Fibroblast of villous mesenchyme (primary cell): ENCODE results near the gene MTPN. TPM values are rescaled to one million over a fixed set of nuclear protein-coding genes. Genes with fewer than 3 reads are reported as not detected.

Experiments used
- DNase-seq: peaks from one replicate; pipeline ENCODE4 v3.0.0-alpha.2; 2010; ENCODE audit warnings: low read depth
- H3K4me3 ChIP-seq: 2 replicates; pipeline ENCODE4 v1.5.1; 2011; ENCODE audit warnings: low read depth, mild to moderate bottlenecking, low read length
- total RNA-seq: library from RNA; depleted of rRNA; stranded (reverse); fragments of >200 nt; gene quantifications from 2 replicates; pipeline ENCODE4 v1.2.3, GENCODE V29; 2012
- TF ChIP-seq, protein P1 (sequence below): IDR thresholded peaks from 2 replicates; pipeline ENCODE4 v1.5.1; 2012; ENCODE audit warnings: low read depth, mild to moderate bottlenecking, low read length; ENCODE audit not compliant: insufficient read depth

MTPN gene
- total RNA-seq, 1 donor: 158 TPM

DNA sequence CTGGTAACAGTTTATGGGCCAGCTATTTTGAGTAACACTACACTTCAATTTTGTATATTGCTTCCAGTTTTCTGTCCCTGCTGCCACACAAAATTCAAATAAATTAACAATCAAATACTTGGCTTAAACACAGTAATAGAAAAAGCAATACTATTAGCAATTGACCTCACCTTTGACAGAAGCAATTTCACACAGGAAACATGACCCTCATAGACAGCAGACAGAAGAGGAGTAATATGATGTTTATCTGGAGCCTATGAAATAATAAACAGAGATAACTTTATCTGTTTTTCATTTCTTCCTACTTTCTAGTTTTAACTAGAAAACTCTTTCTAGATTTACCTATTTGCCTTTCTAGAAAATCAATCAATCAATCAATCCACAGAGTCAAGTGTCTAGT lies 26.7 kb downstream of the MTPN start:
- TF ChIP-seq, protein P1, sequence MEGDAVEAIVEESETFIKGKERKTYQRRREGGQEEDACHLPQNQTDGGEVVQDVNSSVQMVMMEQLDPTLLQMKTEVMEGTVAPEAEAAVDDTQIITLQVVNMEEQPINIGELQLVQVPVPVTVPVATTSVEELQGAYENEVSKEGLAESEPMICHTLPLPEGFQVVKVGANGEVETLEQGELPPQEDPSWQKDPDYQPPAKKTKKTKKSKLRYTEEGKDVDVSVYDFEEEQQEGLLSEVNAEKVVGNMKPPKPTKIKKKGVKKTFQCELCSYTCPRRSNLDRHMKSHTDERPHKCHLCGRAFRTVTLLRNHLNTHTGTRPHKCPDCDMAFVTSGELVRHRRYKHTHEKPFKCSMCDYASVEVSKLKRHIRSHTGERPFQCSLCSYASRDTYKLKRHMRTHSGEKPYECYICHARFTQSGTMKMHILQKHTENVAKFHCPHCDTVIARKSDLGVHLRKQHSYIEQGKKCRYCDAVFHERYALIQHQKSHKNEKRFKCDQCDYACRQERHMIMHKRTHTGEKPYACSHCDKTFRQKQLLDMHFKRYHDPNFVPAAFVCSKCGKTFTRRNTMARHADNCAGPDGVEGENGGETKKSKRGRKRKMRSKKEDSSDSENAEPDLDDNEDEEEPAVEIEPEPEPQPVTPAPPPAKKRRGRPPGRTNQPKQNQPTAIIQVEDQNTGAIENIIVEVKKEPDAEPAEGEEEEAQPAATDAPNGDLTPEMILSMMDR: no peak
- DNase-seq: no peak
- H3K4me3 ChIP-seq: no peak overlapping the region

DNA sequence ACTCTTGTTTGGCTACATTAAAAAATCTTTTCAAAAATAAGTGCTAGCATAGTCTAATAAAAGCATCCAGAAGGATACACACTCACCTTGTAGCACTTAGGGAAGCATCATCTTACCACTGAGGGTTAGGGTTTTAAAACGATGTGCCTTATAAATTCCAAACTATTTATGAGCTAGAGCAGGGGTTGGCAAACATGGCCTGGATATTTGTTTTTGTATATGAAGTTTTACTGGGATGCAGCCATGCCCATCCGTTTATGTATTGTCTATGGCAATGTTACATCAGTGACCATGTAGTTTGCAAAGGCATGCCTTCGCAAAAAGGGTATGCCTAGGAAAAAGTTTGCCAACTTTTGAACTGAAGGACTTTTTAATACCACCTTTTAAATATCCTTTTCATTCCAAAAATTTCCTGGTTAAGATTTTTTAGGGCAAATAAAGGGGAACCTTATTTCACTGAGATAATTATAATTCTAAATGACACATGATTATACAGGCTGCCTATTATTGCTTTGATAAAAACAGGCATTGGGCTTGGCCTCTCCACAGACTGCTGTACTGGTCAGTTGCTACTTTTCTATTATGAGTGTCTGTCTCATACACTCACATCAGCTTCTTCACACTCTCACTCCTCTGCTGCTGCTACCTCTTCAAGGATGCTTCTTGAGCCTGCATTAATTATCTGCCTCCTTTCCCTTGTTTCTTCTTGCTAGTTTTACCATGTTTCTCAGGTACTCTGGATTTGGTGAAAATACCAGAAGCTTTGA lies 30.7 kb downstream of the MTPN start:
- no peak overlapping the region for H3K4me3 ChIP-seq
- TF ChIP-seq, protein P1: no peak
- no peak for DNase-seq

DNA sequence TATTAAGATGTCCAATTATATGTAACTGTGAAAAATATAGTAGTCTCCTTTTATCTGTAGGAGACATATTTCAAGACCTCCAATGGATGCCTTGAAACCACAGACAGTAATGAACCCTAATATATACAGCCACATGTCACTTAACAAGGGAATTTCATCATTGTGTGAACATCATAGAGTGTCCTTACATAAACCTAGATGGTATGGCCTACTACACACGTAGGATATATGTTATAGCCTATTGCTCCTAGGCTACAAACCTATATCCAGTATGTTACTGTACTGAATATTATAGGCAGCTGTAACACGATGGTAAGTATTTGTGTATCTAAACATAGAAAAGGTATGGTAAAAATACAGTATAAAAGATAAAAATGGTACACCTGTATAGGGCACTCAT lies 32.4 kb downstream of the MTPN start:
- DNase-seq: no peak
- no peak overlapping the region for H3K4me3 ChIP-seq
- TF ChIP-seq, protein P1: no peak

DNA sequence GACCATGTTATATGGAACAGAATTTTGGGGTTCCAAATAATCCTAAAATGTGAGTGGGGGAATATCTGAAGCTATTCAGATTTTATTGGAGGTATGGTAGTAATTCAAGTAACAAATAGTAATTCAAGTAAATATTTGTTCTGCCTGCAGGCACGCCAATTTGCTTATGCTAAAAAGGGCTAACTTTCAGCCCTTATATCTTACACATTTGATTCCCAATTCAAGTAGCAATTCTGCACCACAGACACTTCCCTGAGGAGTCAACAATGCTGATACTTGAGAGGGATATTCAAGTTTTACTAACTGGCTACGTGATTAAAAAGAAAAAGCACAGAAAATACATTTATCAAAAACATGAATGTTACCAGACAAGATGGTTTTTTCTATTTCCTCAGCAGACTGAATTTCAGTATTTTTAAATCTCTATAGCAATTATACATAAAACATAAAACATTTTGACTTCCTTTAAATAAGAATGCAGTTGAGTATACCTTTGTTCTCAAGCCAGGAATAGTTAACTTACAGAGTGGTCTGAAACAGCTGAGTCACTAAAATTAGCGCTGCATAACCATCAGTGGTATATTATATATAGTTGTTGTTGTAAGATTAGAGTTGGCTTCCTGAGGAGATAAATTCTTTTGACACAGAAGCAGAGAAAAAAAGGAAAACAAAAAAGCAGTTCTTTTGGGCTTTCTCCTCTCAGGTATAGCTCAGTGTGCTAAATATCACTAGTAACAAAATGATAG lies 33.9 kb downstream of the MTPN start:
- DNase-seq: no peak
- TF ChIP-seq, protein P1: no peak

DNA sequence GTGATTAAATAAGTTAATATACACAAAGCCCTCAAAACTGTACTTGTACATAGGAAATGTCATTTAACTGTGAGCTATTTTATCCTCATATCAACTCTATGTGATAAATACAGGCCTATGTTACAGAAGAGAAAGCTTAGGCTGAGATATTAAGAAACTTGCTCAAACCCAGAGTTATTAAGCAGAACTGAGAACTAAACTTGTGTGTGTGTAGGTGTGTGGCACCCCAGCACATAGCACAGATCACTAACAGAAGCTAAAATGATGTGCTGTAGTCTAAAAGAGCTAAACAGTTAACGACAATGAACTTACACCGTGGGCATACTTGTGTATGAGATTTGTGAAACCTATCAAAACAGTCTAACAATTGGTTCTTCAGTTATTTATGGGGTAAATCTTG lies 34.5 kb downstream of the MTPN start:
- H3K4me3 ChIP-seq: no peak overlapping the region
- DNase-seq: no peak
- TF ChIP-seq, protein P1: no peak

More for the DNA sequence above, 33.9 kb downstream of the MTPN start:
- no peak overlapping the region for H3K4me3 ChIP-seq

DNA sequence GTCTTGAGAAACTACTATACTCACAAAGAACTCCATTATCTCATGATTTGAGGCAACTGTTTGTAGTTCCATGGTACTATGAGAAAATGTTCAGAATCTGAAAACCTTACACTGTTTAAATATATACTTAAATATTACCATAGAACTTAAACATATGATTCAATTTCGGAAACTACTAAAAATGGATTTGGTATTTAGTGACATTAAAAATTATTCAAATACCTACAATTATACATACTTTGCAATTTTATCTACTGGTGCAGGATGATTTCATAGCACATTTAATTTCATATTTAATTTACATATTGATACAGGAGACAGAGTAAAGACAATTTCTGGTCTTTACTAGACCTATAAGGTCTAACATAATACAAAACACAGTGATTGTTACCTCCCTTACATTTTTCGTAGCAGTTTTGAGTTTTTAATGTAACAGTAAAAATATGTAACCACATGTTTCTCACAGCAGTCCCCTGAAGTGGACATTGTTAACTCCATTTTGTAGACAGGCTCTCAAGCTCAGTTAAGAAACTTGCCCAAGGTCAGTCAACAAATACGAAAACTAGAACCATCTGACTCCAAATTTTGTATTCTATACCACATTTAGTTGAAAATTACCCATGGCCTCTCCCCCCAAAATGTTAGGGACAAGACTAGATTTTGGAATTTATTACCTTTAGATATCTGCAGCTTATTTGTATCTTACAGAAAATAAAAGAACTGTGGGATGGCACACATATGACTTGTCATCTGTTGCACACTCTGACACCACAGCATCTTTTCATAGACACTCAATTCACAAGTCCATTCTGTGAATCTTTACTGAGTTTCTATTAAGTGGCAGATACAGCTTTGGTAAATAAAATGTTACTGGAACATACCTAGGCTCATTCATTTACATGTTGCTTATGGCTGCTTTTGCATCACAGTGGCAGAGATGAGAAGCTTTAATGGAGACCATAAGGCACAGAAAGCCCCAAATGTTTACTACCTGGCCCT lies 36.8 kb downstream of the MTPN start:
- H3K4me3 ChIP-seq: no peak overlapping the region
- no peak for DNase-seq
- TF ChIP-seq, protein P1: no peak
